Measurements from ENCODE around the gene FIZ1. TPM values are rescaled to one million over a fixed set of nuclear protein-coding genes. Genes with fewer than 3 reads are reported as not detected.
"Not testable (repeated sequence)": the region's sequence is repeated elsewhere in the genome, so short reads cannot be mapped to it uniquely, and the experiment has no call there.

FIZ1 gene
- total RNA-seq, 1 experiment from 2014 or later: 29.3 TPM

- CTCF ChIA-PET: no interaction called here
- Histone ChIP-seq H3K27me3 (replicated peaks; ENCODE audit: insufficient read depth, low read depth, low read length, poor library complexity) (no peaks in the 10 kb centered on the region), H3K36me3 (ENCODE audit: insufficient read depth, low read length, poor library complexity, severe bottlenecking) (peaks cover 18% of the 10 kb centered on the region), H3K4me1 (ENCODE audit: insufficient read depth, low read length, poor library complexity, severe bottlenecking) (no peaks in the 10 kb centered on the region), H3K9me3 (ENCODE audit: low read depth, low read length, poor library complexity, severe bottlenecking) (no peaks in the 10 kb centered on the region), H3K4me3 (ENCODE audit: low read depth, low read length, poor library complexity, severe bottlenecking) (no peak overlapping the region), H3K27ac (ENCODE audit: low read depth, low read length, poor library complexity, severe bottlenecking) (no peak overlapping the region)
- no peak for TF ChIP-seq EZH2 (IDR thresholded peaks at IDR 0.05; ENCODE audit: borderline replicate concordance, low read depth, low read length, poor library complexity, severe bottlenecking)
- TF ChIP-seq, protein P1, sequence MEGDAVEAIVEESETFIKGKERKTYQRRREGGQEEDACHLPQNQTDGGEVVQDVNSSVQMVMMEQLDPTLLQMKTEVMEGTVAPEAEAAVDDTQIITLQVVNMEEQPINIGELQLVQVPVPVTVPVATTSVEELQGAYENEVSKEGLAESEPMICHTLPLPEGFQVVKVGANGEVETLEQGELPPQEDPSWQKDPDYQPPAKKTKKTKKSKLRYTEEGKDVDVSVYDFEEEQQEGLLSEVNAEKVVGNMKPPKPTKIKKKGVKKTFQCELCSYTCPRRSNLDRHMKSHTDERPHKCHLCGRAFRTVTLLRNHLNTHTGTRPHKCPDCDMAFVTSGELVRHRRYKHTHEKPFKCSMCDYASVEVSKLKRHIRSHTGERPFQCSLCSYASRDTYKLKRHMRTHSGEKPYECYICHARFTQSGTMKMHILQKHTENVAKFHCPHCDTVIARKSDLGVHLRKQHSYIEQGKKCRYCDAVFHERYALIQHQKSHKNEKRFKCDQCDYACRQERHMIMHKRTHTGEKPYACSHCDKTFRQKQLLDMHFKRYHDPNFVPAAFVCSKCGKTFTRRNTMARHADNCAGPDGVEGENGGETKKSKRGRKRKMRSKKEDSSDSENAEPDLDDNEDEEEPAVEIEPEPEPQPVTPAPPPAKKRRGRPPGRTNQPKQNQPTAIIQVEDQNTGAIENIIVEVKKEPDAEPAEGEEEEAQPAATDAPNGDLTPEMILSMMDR (conservative IDR thresholded peaks at IDR 0.05; ENCODE audit: low read depth, low read length): no peak
- intact Hi-C loops (cut with micrococcal nuclease; ENCODE audit: unreplicated experiment): no loop called here
- BruUV-seq (replicated peaks): no TSS peak
- DNase-seq (ENCODE audit: low spot score): no peak
- POLR2A ChIA-PET (ENCODE audit: low non-redundant PET): no interaction called here
Observed at GRCh38 chr19:55578031-55578760, 21.1 kb downstream of the FIZ1 start.

DNA sequence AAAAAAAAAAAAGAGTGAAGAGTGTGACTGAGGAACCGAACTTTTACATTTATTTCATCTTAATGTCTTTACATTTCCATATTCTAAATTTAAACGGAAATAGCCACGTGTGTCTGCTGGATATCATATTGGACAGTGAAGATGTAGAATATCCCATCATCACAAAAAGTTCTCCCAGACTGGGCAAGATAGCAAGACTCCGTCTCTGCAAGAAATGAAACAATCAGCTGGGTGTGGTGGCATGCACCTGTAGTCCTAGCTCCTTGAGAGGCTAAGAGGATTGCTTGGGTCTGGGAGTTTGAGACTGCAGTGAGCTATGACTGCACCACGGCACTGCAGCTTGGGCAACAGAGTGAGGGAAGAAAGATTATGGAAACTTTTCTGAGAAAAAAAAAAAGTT lies 22.6 kb downstream of the FIZ1 start:
- Histone ChIP-seq H3K9me3 (ENCODE audit: low read depth, low read length, poor library complexity, severe bottlenecking) (no peaks in the 10 kb centered on the region), H3K36me3 (ENCODE audit: insufficient read depth, low read length, poor library complexity, severe bottlenecking) (peaks cover 18% of the 10 kb centered on the region), H3K4me3 (ENCODE audit: low read depth, low read length, poor library complexity, severe bottlenecking) (no peak overlapping the region), H3K4me1 (ENCODE audit: insufficient read depth, low read length, poor library complexity, severe bottlenecking) (no peaks in the 10 kb centered on the region), H3K27ac (ENCODE audit: low read depth, low read length, poor library complexity, severe bottlenecking) (no peak overlapping the region), H3K27me3 (replicated peaks; ENCODE audit: insufficient read depth, low read depth, low read length, poor library complexity) (no peaks in the 10 kb centered on the region)
- no TSS peak for BruUV-seq (replicated peaks)
- no peak for DNase-seq (ENCODE audit: low spot score)
- TF ChIP-seq, protein P1 (conservative IDR thresholded peaks at IDR 0.05; ENCODE audit: low read depth, low read length): no peak
- no peak for TF ChIP-seq EZH2 (IDR thresholded peaks at IDR 0.05; ENCODE audit: borderline replicate concordance, low read depth, low read length, poor library complexity, severe bottlenecking)
- intact Hi-C loops (cut with micrococcal nuclease; ENCODE audit: unreplicated experiment): no loop called here
- CTCF ChIA-PET: no interaction called here
- POLR2A ChIA-PET (ENCODE audit: low non-redundant PET): no interaction called here

DNA sequence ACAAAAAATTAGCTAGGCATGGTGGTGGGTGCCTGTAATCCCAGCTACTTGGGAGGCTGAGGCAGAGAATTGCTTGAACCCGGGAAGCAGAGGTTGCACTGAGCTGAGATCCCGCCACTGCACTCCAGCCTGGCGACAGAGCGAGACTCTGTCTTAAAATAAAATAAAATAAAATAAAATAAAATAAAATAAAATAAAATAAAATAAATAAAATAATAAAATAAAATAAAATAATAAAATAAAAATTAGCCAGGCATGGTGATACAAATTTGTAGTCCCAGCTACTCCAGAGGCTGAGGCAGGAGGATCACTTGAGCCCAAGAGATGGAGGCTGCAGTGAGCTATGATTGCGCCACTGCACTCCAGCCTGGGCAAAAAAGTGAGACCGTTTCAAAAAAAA lies 25.4 kb downstream of the FIZ1 start:
- BruUV-seq (replicated peaks); H3K27ac ChIP-seq (ENCODE audit: low read depth, low read length, poor library complexity, severe bottlenecking); H3K4me1 ChIP-seq (ENCODE audit: insufficient read depth, low read length, poor library complexity, severe bottlenecking); DNase-seq (ENCODE audit: low spot score); H3K27me3 ChIP-seq (replicated peaks; ENCODE audit: insufficient read depth, low read depth, low read length, poor library complexity); POLR2A ChIA-PET (ENCODE audit: low non-redundant PET); intact Hi-C loops (cut with micrococcal nuclease; ENCODE audit: unreplicated experiment); H3K9me3 ChIP-seq (ENCODE audit: low read depth, low read length, poor library complexity, severe bottlenecking); H3K4me3 ChIP-seq (ENCODE audit: low read depth, low read length, poor library complexity, severe bottlenecking): not testable (repeated sequence)
- peaks cover 18% of the 10 kb centered on the region for H3K36me3 ChIP-seq (ENCODE audit: insufficient read depth, low read length, poor library complexity, severe bottlenecking)
- CTCF ChIA-PET: interaction anchor here (0.6 kb wide), 2 partner anchors 9 to 146 kb away, joined by 4 to 7 read pairs; no protein-coding TSS in a partner anchor

DNA sequence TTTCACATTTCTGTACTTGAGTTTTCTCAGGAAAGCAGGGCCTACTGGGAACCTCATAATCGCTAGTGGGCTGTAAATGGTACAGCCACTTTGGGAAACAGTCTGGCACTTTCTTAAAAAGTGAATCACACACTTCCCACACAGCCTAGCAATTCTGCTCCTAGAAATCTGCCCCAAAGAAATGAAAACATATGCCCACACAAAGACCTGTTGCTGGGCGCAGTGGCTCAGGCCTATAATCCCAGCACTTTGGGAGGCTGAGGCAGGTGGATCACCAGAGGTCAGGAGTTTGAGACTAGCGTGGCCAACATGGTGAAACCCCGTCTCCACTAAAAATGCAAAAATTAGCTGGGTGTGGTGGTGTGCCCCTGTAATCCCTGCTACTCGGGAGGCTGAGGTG lies 29.8 kb downstream of the FIZ1 start:
- DNase-seq (ENCODE audit: low spot score); BruUV-seq (replicated peaks); H3K27me3 ChIP-seq (replicated peaks; ENCODE audit: insufficient read depth, low read depth, low read length, poor library complexity); H3K9me3 ChIP-seq (ENCODE audit: low read depth, low read length, poor library complexity, severe bottlenecking); CTCF ChIA-PET; H3K36me3 ChIP-seq (ENCODE audit: insufficient read depth, low read length, poor library complexity, severe bottlenecking); H3K27ac ChIP-seq (ENCODE audit: low read depth, low read length, poor library complexity, severe bottlenecking); POLR2A ChIA-PET (ENCODE audit: low non-redundant PET); H3K4me1 ChIP-seq (ENCODE audit: insufficient read depth, low read length, poor library complexity, severe bottlenecking); H3K4me3 ChIP-seq (ENCODE audit: low read depth, low read length, poor library complexity, severe bottlenecking); intact Hi-C loops (cut with micrococcal nuclease; ENCODE audit: unreplicated experiment): not testable (repeated sequence)

All from A673 (cell line).